ENCODE results near the gene NEK8.

NEK8 gene

DNA sequence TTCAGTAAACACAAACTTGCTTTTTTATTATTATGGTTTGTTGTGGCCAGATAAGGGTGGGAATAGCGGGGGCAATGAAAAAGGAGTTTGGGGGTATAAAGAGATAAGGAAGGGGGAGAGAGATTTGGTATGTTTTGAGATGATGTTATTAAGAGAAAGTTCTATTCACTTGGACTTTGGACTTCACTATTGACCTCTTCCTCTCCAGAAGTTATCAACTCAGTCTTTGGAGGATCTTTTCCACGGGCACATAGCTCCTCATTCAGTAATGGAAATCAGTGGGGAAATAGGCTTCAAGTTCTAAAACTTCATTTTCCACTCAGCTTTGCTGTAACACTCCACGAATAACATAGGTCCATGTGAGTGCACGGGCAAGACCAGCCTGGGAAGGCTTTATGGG, 40.1 kb upstream of the NEK8 start:
- peaks cover 85% of the 10 kb centered on the region for H3K36me3 ChIP-seq (replicated peaks)
- TF ChIP-seq, protein P1, sequence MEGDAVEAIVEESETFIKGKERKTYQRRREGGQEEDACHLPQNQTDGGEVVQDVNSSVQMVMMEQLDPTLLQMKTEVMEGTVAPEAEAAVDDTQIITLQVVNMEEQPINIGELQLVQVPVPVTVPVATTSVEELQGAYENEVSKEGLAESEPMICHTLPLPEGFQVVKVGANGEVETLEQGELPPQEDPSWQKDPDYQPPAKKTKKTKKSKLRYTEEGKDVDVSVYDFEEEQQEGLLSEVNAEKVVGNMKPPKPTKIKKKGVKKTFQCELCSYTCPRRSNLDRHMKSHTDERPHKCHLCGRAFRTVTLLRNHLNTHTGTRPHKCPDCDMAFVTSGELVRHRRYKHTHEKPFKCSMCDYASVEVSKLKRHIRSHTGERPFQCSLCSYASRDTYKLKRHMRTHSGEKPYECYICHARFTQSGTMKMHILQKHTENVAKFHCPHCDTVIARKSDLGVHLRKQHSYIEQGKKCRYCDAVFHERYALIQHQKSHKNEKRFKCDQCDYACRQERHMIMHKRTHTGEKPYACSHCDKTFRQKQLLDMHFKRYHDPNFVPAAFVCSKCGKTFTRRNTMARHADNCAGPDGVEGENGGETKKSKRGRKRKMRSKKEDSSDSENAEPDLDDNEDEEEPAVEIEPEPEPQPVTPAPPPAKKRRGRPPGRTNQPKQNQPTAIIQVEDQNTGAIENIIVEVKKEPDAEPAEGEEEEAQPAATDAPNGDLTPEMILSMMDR (IDR thresholded peaks at IDR 0.05; ENCODE audit: low read depth, low read length, missing control alignments) = no peak
- in situ Hi-C loops (cut with HindIII; ENCODE audit: low pct_ligation_motif_present, low sequenced_read_pairs) = no loop called here

DNA sequence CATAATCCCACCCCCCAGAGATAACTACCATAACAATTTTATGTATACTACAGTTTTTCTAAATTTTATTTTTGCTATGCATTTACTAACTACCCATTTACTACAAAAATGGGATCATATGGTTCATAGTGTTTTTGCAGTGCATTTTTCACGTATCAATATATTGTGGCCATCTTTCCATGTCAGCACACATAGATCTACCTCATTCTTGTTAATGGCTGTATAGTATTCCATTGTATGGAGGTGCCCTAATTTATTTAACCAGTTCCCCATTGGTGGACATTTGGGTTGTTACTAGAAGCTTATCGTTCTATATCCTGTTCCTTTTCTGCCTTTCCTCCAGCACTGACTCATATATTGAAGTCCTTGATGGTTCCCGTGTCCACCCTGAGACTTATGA, 39.6 kb upstream of the NEK8 start:
- no peak for DNase-seq
- TF ChIP-seq, protein P1 (IDR thresholded peaks at IDR 0.05; ENCODE audit: low read depth, low read length, missing control alignments) = no peak
- H3K27ac ChIP-seq = no peak overlapping the region
- H3K4me3 ChIP-seq (ENCODE audit: low read depth, low read length) = no peak overlapping the region
- H3K27me3 ChIP-seq (replicated peaks) = no peaks in the 10 kb centered on the region
- peaks cover 85% of the 10 kb centered on the region for H3K36me3 ChIP-seq (replicated peaks)
- in situ Hi-C loops (cut with HindIII; ENCODE audit: low pct_ligation_motif_present, low sequenced_read_pairs) = no loop called here

More for the DNA sequence above, 40.1 kb upstream of the NEK8 start:
- no peak for DNase-seq
- no peak overlapping the region for H3K4me3 ChIP-seq (ENCODE audit: low read depth, low read length)
- no peaks in the 10 kb centered on the region for H3K27me3 ChIP-seq (replicated peaks)
- H3K27ac ChIP-seq = no peak overlapping the region

DNA sequence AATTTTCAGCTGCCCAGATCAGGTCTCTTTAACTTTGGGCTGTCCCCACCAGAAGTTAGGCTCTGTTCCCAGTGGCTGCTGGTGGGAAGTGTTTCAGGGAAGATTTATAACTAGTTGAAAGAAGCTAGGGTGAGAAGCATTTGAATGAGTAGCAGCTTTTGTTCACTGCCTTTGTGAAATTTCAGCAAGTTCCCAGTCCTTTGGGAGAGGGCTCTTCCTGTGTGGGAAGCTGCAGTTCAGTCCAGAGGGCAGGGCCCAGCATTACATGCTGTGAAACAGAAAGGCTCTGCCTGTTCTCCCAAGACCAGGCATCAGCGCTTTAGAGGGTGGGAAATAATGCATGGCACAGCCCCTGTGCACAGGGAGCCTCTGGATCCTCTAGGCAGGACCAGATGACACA, 34.7 kb upstream of the NEK8 start:
- peaks cover 81% of the 10 kb centered on the region for H3K36me3 ChIP-seq (replicated peaks)
- no peak overlapping the region for H3K4me3 ChIP-seq (ENCODE audit: low read depth, low read length)
- no peak for DNase-seq
- H3K27ac ChIP-seq = no peak overlapping the region
- in situ Hi-C loops (cut with HindIII; ENCODE audit: low pct_ligation_motif_present, low sequenced_read_pairs) = no loop called here
- TF ChIP-seq, protein P1 (IDR thresholded peaks at IDR 0.05; ENCODE audit: low read depth, low read length, missing control alignments) = no peak
- H3K27me3 ChIP-seq (replicated peaks) = no peaks in the 10 kb centered on the region

- in situ Hi-C loops (cut with HindIII; ENCODE audit: low pct_ligation_motif_present, low sequenced_read_pairs) = no loop called here
- no peak overlapping the region for H3K4me3 ChIP-seq (ENCODE audit: low read depth, low read length)
Measured at GRCh38 chr17:28698253-28698941, 30.2 kb upstream of the NEK8 start.

GRCh38 chr17:28700278-28700677, 28.3 kb upstream of the NEK8 start:
- Histone ChIP-seq H3K4me3 (ENCODE audit: low read depth, low read length) (no peak overlapping the region), H3K27me3 (replicated peaks) (no peaks in the 10 kb centered on the region), H3K36me3 (replicated peaks) (peaks cover 77% of the 10 kb centered on the region), H3K27ac (no peak overlapping the region)
- TF ChIP-seq, protein P1 (IDR thresholded peaks at IDR 0.05; ENCODE audit: low read depth, low read length, missing control alignments) = no peak
- in situ Hi-C loops (cut with HindIII; ENCODE audit: low pct_ligation_motif_present, low sequenced_read_pairs) = no loop called here
- DNase-seq = no peak

More at GRCh38 chr17:28698253-28698941, 30.2 kb upstream of the NEK8 start:
- TF ChIP-seq, protein P1 (IDR thresholded peaks at IDR 0.05; ENCODE audit: low read depth, low read length, missing control alignments) = no peak
- peaks cover 93% of the 10 kb centered on the region for H3K36me3 ChIP-seq (replicated peaks)
- H3K27me3 ChIP-seq (replicated peaks) = no peaks in the 10 kb centered on the region
- no peak for DNase-seq
- H3K27ac ChIP-seq = no peak overlapping the region

All from brain microvascular endothelial cell (primary cell).